Activated gamma-delta T cell (primary cell): ENCODE measurements around the gene GIMAP1.
"Not testable (repeated sequence)": the region's sequence is repeated elsewhere in the genome, so short reads cannot be mapped to it uniquely, and the experiment has no call there.

Experiments used
- DNase-seq: peaks from one replicate; lab custom pipeline; 2025; lab: John Stamatoyannopoulos, UW
- total RNA-seq, 2 donors: gene quantifications; one replicate each; lab custom pipeline; 2026; lab: John Stamatoyannopoulos, UW

GIMAP1 gene
- total RNA-seq, result 104 to 164 reads per million in 2 donors

GRCh38 chr7:150716368-150716767 lies at the start of gene GIMAP1:
Gene GIMAP1, plus strand, starts transcription at chr7:150716613. Its CDS starts 2,435 bp downstream, at chr7:150719048.
- no peak for DNase-seq

GRCh38 chr7:150668472-150668911 lies 47.9 kb upstream of the GIMAP1 start:
- no peak for DNase-seq

GRCh38 chr7:150668977-150669376 lies 47.4 kb upstream of the GIMAP1 start:
- no peak for DNase-seq

- not testable (repeated sequence) for DNase-seq
These were observed 44.4 kb upstream of the GIMAP1 start for GRCh38 chr7:150671798-150672585.

GRCh38 chr7:150675714-150676113 lies 40.7 kb upstream of the GIMAP1 start:
- DNase-seq, result no peak

DNA sequence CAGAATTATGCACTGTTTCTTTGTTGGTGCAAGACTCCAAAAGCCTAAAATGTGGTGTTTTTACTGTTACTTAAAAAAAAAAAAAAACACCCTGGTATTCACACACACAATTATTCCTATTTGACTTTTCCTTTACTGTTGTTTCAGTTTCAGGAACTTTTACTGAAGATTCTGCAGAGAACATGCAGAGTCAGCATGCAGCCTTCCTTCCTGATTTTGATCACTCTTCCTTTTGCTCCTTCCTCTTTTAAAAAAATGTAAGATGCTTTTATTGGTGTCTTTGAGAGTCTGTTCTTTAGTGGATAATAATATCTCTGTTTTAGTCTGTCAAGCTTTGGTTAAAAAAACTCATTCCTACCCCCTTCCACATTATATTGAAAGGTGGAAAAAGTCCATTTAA lies 40.1 kb upstream of the GIMAP1 start:
- not testable (repeated sequence) for DNase-seq

- DNase-seq, result not testable (repeated sequence)
These were observed 39.6 kb upstream of the GIMAP1 start for GRCh38 chr7:150676854-150677253.

DNA sequence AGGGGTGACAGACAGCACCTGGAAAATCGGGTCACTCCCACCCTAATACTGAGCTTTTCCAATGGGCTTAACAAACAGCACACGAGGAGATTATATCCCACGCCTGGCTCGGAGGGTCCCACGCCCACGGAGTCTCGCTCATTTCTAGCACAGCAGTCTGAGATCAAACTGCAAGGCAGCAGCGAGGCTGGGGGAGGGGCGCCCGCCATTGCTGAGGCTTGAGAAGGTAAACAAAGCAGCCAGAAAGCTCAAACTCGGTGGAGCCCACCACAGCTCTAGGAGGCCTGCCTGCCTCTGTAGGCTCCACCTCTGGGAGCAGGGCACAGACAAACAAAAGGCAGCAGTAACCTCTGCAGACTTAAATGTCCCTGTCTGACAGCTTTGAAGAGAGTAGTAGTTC lies 37.8 kb upstream of the GIMAP1 start:
- DNase-seq, result not testable (repeated sequence)

- DNase-seq, result not testable (repeated sequence)
These were observed 36.0 kb upstream of the GIMAP1 start for GRCh38 chr7:150680364-150680763.

DNA sequence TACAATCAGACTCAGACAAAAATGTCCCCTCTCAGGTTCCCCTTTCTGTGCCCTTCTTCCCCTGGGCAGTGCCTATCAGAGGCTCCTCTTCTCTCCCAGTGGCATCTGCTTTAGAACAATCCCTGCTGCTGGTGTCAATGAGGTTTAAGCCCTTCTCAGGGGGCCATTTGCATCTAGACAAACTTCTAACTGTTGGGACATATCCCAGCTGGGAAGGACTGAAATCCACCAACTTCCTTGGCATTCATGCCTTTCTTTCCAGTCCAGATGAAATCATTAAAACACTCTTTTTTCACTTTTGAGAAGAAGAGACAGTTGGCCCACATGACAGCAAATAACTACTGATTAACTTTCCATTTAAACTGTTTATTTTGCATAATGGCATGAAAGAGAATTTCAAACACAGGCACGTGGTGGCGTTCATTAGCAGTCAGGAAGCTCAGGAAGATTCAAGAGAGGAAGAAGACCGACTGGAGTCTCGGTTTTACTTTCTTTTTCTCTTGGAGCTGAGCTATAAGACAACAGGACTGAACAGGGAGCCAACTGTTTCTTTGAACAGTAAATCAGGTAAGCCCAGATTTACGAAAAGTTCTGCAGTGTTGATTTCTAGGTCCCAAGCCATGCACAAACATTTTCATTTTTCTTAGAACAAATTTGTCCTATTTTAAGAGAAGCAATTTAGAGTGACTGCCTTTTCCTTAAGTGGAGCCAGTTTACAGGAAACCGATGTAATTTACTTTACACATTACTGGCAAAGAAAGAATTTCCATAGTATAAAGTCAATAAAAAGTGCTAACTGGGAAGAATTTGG lies 31.0 kb upstream of the GIMAP1 start, which contains the start of gene GIMAP2:
Gene GIMAP2, plus strand, starts transcription at position 488 of the 811 bp plus-strand sequence. CDS start 1,354 bp downstream, outside the sequence.
- DNase-seq, result no peak

- no peak for DNase-seq
These were observed 30.3 kb upstream of the GIMAP1 start for GRCh38 chr7:150686030-150686631.

DNA sequence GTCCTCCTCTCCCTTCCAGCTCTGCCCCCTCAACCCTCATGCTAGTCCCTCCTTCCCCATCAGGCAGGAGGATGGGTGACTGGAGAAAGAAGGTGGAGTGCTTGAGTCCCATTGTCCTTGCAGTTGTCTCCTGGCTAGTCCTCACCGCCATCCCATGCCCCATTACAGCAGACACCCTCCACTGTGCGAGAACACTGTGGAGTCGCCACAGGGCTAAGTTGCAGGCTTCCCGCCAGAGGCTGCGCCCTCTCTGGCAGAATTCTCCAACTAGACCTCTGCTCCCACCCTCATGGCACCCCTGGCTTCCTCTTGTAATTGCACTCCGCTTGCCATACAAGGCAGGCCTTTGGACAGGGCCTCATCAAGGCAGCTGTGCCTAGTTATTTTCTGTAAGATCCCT lies 27.8 kb upstream of the GIMAP1 start:
- no peak for DNase-seq

- DNase-seq, result no peak
These were observed 20.8 kb upstream of the GIMAP1 start for GRCh38 chr7:150695654-150696053.

GRCh38 chr7:150703209-150703608 lies 13.2 kb upstream of the GIMAP1 start:
- no peak for DNase-seq

DNA sequence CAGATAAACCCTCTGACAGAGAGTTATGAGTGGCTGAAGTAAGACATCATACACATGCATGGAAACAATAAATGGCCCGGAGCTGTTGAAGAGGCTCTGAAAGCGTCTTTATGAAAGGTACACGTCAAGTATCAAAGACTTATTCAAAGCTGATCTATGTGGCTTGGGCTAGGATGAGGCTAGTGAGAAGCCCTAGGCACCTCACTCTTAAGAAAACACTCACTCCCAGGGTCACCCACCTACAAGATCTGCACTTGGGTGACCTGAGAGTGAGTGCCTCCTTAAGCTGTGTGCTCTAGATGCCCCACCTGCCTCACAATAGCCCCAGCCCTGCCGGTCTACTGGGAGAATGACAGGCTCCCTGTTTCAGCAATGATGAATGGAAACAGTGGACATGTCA lies 1.1 kb upstream of the GIMAP1 start:
- DNase-seq, result no peak

DNA sequence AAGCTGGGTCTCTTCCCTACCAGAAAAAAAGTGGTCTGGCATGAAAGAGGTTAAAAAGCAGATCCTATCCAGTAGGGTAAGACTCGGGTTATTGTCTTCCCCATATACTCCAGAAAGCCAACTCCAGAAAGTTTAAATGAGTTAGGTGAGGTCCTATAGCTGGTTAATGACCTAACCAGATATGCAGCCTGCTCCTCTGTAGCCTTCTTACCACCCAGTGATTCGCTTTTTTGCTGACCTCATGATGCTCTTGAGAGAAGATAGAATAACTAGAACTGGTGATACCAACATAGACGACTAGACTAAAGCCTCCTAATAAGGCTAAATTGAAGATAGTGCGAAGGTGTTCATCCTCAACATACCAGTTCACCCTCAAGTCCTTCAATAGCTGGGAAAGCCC lies 675 bp upstream of the GIMAP1 start:
- DNase-seq, result no peak

- no peak for DNase-seq
These were observed 526 bp downstream of the GIMAP1 start for GRCh38 chr7:150716939-150717338.

GRCh38 chr7:150717814-150718420 lies 1.5 kb downstream of the GIMAP1 start:
- DNase-seq, result no peak

- no peak for DNase-seq
These were observed 3.0 kb downstream of the GIMAP1 start for GRCh38 chr7:150719436-150719835.

DNA sequence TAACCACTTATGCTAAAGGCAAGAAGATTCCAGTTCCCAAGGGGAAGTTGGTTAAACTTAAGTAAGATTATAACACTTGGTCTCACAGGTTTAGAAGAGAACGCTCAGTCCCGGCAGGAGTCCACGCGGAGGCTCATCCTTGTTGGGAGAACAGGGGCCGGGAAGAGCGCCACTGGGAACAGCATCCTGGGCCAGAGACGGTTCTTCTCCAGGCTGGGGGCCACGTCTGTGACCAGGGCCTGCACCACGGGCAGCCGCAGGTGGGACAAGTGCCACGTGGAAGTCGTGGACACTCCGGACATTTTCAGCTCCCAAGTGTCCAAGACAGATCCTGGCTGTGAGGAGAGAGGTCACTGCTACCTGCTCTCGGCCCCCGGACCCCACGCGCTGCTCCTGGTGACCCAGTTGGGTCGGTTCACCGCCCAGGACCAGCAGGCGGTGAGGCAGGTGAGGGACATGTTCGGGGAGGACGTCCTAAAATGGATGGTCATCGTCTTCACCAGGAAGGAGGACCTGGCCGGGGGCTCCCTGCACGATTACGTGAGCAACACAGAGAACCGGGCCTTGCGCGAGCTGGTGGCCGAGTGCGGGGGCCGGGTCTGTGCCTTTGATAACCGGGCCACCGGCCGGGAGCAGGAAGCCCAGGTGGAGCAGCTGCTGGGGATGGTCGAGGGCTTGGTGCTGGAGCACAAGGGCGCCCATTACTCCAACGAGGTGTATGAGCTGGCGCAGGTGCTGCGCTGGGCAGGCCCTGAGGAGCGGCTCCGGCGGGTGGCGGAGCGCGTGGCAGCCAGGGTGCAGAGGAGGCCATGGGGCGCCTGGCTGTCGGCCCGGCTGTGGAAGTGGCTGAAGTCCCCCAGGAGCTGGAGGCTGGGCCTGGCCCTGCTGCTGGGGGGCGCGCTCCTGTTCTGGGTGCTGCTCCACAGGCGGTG lies 3.8 kb downstream of the GIMAP1 start:
- DNase-seq, result no peak

DNA sequence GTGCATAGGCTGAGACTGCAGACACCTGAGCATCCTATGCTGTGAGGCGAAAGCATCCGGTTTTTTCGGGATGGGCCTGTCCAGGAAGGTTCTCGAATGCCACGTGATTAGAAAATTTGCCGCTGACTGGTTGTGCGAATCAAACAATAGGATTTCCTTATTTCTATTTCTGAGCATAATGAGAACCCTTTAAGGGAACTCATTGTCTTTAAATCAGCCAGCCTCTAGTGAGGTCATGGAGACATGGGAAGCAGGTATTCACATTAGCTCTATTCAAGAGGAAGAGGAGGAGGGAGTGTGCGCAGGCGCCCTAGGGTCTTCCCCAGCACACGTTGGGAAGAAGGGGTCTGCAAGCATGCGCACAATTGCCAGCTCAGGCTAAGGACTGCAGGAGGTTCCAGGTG lies 5.6 kb downstream of the GIMAP1 start:
- no peak for DNase-seq
